ENCODE results near the gene KCNQ4.

Gene KCNQ4

GRCh38 chr1:40783001-40783905 is at the start of gene KCNQ4:
KCNQ4 (plus strand) TSS chr1:40783787; CDS start chr1:40784094, 307 bp downstream.
- no peak for DNase-seq

- DNase-seq: no peak
Observed at GRCh38 chr1:40734882-40735628, 48.5 kb upstream of the KCNQ4 start.

- no peak for DNase-seq
Observed at GRCh38 chr1:40736085-40736531, 47.5 kb upstream of the KCNQ4 start.

DNA sequence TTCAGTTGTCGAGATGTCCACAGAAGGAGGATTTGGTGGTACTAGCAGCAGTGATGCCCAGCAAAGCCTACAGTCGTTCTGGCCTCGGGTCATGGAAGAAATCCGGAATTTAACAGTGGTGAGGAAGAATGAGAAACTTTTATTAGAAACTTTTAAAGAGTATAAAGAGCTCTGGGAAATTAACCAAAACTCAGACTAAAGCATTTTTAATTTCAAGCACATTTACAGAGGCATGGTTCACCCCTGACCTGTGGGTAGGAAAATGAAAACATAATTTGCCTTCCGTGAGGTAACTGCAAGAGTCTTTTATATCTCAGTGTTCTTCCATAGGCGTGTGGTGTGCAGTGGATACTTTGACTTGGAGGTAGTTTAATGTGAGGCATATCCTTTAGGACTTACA is 44.8 kb upstream of the KCNQ4 start:
- DNase-seq: no peak

DNA sequence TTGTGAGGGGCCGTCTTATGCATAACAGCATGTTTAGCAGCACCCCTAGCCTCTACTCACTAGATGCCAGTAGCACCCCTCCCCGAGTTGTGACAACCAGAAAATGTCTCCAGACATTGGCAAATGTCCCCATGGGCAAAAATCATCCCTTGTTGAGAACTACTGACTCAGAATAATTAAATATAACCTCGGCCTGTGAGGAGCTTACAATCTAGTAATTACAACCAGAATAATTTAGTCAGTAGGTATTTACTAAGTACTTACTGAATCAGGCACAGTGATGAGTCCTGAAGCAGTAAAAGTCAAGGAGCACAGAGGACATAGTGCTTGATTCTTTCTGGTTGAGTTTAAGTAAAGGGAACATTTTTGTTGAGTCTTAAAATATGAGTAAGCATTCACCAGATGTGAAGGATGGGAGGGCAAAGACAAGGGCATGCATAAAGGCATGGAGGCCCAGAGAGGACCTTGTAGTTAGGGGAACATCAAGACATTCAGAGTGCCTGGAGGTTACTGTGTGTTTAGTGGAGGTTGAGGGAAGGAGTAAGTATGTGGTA is 44.1 kb upstream of the KCNQ4 start:
- no peak for DNase-seq

DNA sequence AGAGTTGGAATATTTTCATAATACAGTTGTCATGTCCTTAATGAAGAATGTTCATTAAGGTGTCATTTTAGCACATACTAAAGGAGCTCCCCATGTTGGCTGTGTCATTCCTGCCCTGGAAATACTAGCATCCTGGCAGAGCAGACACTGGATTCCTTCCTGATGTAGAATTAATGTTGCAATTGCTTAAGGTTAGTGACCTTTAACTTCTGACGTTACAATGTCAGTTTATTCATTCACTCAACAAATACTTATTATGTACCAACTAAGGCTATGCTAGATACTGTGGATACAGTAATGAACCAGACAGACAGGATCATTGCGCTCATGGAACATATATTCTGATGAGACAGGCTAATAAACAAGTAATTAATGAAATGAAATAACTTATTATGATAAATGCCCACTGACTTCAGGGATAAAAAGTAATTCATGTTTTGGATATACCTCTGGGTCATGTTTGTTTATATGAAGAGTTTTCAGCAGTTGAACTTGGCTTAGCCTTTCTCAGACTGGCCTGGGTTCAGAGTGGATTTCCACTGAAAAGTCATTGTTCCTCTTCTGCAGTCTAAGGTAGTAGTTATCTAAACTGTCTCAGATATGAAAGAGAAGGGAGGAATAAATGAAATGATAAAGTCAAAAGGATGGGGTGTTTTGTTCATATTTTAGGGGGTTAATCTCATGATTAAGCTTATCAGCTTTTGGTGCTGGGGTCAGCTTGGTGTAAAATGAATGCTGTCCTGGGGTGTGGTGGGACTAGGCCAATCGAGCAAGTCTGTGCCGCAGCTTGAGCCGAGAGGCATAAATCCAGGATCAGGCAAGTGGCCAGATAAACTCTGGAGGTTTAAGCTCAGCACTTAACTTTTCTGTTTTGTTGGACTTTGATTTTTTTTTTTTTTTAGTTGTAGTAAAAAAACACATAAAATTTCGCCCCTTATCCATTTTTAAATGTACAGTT is 43.3 kb upstream of the KCNQ4 start:
- no peak for DNase-seq

DNA sequence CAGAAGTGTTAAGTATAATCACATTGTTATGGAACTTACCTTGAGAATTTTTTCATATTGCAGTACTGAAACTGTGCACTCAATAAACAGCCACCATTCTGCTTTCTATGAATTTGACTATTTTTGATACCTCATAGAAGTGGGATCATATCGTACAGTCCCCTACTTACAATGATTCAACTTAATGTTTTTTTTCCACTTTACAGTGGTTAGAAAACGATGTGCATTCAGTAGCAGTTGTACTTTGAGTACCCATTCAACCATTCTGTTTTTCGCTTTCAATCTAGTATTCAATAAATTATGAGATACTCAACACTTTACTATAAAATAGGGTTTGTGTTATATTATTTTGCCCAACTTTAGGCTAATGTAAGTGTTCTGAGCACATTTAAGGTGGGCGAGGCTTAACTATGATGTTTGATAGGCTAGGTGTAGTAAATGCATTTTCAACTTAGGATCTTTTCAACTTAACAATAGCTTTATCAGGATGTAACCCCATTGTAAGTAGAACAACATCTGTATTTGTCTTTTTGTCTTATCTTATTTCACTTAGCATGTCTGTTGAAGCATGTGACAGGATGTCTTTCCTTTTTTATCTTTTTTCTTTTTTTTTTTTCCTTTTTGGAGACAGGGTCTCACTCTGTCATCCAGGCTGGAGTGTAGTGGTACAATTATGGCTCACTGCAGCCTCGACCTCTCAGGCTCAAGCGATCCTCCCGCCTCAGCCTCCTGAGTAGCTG is 42.4 kb upstream of the KCNQ4 start:
- DNase-seq: no peak

DNA sequence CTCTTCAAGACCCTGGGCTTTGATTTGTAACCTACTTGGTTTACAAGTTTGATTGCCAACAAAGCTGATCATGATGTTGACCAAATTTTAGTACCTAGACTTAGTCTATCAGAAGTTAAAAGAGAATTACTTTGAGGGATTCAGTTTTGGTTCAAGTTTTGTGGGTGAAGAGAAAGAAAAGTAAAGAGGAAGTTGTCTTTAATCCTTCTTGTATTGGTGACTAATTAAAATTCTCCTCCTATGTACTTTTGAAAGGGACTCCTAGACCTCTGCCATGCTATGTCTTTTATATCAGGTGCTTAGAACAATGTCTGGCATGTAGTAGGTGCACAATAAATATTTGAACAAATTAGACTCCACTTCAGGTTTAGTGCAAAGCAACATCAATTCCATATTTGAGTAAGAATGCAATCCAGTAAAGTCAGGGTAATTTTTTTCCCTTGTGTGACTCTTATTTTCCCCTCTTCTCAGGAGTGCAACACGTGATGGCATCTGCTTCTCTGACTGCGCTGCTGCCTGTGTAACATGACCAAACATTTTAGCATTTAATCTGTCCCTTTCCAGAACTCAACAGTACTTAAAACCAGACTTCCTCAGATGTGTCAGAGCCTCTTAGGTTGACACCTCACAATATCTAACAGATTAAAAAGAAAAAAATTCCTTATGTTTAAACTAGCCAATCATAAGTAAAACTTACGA is 41.1 kb upstream of the KCNQ4 start:
- DNase-seq: no peak

DNA sequence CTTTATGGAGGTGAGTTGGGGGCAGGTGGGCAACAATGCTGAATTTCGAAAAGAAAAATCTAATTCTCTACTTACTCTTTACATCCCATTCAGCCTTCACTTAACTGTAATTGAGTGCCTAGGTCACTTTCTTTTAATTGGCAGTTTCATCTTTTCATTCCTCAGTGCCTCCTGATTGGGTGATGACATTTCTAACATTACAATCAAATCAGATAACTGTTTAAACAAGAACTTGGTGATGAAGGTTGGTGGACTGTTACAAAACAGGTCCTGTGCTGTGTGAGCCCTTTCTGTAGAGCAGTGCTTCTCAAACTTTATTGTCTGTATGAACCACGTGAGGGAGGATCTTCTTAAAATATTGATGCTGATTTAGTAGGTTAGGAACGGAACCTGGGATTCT is 40.1 kb upstream of the KCNQ4 start:
- no peak for DNase-seq

GRCh38 chr1:40743860-40744259 is 39.7 kb upstream of the KCNQ4 start:
- no peak for DNase-seq

GRCh38 chr1:40745176-40745575 is 38.4 kb upstream of the KCNQ4 start:
- no peak for DNase-seq

GRCh38 chr1:40746344-40747090 is 37.1 kb upstream of the KCNQ4 start:
- DNase-seq: no peak

DNA sequence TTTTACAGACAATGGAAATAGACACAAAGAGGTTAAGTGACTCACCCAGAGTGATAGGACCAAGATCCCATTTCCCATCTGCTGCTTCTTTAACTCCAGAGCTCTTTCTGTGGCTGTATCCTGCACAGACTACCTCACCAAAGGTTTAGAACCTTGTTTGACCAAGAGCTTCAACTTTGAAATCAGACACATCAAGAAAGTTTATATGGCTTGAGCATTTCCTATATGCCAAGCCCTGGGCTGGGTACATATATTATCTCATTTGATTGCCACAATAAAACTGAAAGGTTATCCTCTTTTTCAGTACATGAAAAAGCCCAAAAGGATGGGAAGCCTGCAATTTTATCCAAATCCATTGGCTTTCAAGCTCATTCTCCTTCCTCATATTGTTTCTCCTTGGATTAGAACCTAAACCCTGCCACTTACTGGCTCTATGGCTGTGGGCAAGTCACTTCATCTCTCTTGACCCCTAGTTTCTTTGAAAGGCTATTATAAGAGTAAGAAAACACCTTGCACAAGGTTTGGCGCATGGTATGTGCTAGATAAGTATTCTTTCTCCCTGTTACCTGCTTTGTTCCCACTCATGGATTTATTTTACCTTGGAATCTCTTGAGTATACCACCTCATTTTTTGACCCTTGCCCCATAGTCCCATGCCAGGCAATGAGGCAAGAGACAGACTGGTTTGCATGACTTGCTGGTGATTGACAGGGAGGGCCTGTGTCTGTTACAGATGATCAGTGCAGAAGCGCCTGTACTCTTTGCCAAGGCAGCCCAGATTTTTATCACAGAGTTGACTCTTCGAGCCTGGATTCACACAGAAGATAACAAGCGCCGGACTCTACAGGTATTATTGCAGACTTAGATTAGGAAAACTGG is 34.5 kb upstream of the KCNQ4 start:
- no peak for DNase-seq

- no peak for DNase-seq
Observed at GRCh38 chr1:40749817-40750216, 33.8 kb upstream of the KCNQ4 start.

GRCh38 chr1:40750451-40750908 is 33.1 kb upstream of the KCNQ4 start:
- DNase-seq: no peak

DNA sequence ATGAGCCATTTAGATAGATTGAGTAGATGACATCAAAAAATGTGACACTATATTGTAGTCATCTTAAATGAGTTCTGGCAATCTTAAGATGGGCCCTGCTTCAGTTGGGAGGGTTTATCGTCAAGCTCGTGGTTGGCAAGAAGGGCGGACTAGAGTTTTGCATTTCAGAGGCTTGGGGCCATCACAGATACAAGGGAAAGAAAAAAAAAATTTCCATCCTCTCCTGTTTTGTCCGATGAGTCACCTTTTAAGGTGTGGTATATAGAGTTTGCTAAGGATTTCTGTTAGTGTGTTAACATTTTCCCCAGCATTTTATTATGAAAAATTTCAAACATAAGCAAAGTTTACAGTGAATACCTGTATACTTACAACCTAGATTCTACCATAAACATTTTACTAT is 31.8 kb upstream of the KCNQ4 start:
- no peak for DNase-seq

DNA sequence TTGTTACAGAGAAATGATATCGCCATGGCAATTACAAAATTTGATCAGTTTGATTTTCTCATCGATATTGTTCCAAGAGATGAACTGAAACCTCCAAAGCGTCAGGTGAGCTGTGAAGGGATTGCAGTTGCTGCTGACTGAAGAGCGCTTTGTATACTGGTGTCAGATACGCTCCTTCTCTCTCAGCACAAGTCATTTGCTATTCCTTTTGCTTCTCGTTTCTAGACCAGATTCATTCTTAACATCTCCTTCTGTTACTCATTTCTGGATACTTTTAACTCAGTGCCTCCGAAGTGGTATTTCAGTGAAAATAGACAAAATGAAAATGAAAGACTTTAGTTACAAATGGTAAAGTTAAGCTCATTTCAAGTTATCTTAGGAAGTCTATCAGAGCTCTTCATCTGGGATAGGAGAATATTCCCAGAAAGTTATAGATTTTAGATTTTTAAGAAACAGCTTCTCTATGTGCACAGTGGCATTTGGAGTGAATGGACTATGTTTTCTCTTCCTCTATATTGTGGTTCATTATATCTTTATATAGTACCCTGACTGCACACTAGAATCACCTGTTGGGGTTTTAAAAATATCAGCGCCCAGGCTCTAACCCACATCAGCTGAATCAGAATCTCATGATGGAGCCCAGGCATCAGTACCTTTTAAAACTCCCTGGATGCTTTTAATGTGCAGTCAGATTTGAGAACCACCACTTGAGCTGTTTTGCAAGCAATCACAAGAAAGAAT is 30.3 kb upstream of the KCNQ4 start:
- DNase-seq: no peak

GRCh38 chr1:40754201-40754600 is 29.4 kb upstream of the KCNQ4 start:
- DNase-seq: no peak

- no peak for DNase-seq
Observed at GRCh38 chr1:40755067-40755466, 28.5 kb upstream of the KCNQ4 start.
